Activated CD8-positive, alpha-beta memory T cell treated with anti-CD3 and anti-CD28 coated beads for 36 hours (primary cell): Measurements from ENCODE around the gene MPST. TPM values are rescaled to one million over a fixed set of nuclear protein-coding genes. Genes with fewer than 3 reads are reported as not detected.

Experiments
- CTCF ChIA-PET: fragments of 350-600 bp; sonication (Branson Sonifier 250); formaldehyde crosslinking; loops from one replicate; lab custom pipeline; 2021; ENCODE audit warnings: antibody characterized with exemption; lab: Charles Lee
- POLR2A ChIA-PET: fragments of 350-600 bp; sonication (Branson Sonifier 250); formaldehyde crosslinking; loops from one replicate; lab custom pipeline; 2021; ENCODE audit warnings: antibody characterized with exemption; lab: Charles Lee
- total RNA-seq, 2 experiments: library from RNA; stranded (reverse); gene quantifications; one replicate each; pipeline ENCODE4 v1.2.3, GENCODE V29; 2021

MPST gene
- total RNA-seq, 2 experiments from 2014 or later, result 20.6 to 20.9 TPM

DNA sequence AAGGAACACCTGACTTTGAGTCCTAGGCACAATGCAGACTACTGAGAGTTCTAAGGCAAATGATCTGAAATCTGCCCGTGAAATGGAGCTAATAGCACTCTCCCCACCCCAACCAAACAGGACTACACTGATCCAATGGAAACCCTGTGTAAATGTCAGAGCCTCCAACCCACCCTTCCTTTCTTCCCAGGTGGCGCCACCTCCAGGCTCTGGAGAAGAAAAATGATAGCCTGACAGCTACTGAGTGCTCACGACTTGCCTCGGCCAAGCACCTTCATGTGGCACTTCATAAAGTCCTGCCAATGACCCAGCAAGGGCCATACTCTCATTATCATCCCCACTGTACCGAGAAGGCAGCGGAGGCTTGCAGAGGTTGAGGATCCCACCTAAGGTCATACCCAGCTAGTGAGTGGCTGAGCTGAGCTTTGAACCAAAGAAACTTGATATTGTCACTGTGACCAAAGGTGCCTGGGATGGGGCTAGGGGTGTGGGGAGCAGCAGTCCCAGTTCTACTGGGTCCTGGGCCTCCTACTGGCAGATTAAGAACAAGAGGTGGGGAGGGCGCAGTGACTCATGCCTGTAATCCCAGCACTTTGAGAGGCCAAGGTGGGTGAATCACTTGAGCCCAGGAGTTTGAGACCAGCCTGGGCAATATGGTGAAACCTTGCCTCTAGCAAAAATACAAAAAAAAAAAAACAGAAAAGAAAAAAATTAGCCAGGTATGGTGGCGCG is 20.8 kb upstream of the MPST start:
- ChIA-PET POLR2A (no interaction called here), CTCF (interaction anchor here (1.1 to 1.5 kb wide), 3 partner anchors 11 to 22 kb away, joined by 3 to 4 read pairs (median 3); partner anchors contain the start of genes MPST and TST)

DNA sequence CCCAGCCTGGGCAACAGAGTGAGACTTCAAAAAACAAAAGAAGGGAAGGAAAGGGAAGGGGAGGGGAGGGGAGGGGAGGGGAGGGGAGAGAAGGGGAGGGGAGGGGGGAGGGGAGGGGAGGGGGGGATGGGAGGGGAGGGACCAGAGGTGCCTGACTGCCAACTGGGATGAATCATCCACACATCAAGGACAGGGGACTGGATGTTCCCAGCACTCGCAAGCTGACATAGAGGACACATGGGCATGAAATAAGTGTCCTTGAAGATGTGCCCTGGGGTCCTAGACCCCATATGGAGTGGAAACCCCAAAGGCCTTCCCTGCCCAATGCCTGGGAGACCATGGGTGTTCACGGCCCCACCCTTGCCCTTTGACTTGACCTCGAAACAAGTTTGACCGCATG is 20.1 kb upstream of the MPST start:
- ChIA-PET POLR2A (no interaction called here), CTCF (interaction anchor here (1.1 to 1.3 kb wide), 2 partner anchors 20 to 21 kb away, joined by 3 read pairs; partner anchors contain the start of genes MPST and TST)

GRCh38 chr22:37000676-37001534 is 18.6 kb upstream of the MPST start:
- CTCF ChIA-PET, result no interaction called here
- POLR2A ChIA-PET, result no interaction called here

GRCh38 chr22:37001826-37002225 is 17.7 kb upstream of the MPST start:
- POLR2A ChIA-PET, result no interaction called here

GRCh38 chr22:37002633-37003032 is 16.9 kb upstream of the MPST start:
- POLR2A ChIA-PET, result no interaction called here
- CTCF ChIA-PET, result no interaction called here

More at GRCh38 chr22:37001826-37002225, 17.7 kb upstream of the MPST start:
- CTCF ChIA-PET, result no interaction called here

GRCh38 chr22:37007651-37008050 is 11.9 kb upstream of the MPST start:
- ChIA-PET POLR2A (no interaction called here), CTCF (no interaction called here)

DNA sequence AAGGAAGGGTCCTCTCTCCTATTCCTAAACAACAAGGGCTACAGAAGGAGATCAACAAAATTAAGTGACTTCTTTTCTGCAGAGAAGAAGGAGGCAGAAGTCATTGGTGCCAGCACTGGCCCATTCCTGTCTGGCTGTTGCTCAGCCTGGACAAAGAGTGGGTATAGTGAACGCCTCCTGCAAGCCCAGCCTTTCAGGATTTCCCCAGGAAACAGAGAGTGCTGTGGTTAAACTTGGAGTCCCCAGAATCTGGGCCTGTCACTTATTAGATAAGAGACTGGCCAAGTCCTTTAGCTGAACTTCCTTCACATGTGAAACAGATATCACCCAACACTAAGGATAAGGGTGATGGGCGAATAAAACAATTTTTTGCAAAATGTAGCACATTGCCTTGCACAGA is 11.2 kb upstream of the MPST start:
- POLR2A ChIA-PET, result no interaction called here
- CTCF ChIA-PET, result interaction anchor here (1.1 kb wide), 1 partner anchor 13 kb away, joined by 3 read pairs; no protein-coding TSS in a partner anchor

DNA sequence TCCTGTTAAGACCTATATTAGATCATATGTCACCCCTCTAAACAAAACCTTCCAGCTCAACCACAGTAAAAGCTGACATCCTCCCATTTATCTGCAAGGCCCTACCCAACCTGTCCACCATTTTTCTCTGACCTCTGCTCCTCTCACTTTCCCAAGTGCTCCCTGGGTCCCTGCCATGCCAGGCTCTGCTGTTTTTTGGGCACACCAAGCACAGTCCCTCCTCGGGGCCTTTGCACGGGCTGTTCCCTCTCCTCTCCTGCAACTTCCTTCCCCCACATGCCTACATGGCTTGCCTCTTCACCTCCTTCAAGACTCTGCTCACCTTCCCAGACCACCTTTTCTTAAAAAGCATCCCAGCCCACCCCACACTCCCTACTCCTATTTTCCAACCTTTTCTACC is 10.1 kb upstream of the MPST start:
- CTCF ChIA-PET, result no interaction called here

DNA sequence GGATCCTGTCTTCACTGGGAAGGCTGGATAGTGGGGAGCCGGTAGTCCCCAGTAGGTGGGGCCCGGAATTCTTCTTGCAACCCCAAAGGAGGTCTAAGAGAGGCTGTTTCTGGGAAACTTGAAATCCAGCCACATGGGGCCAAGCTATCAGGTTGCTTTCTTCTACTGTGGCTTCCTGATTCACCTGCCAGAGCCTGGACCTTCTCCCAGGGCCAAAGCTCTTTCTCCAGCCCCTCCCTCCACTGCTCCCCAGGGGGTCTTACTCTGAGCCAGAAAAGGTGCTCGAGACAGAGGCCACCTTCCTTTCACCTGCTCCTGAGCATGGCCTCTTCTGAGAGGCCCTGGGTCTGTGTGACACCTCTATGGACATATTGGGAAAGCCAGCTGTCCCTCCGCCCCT is 9.4 kb upstream of the MPST start:
- ChIA-PET POLR2A (no interaction called here), CTCF (no interaction called here)

More for the DNA sequence above, 10.1 kb upstream of the MPST start:
- POLR2A ChIA-PET, result no interaction called here

DNA sequence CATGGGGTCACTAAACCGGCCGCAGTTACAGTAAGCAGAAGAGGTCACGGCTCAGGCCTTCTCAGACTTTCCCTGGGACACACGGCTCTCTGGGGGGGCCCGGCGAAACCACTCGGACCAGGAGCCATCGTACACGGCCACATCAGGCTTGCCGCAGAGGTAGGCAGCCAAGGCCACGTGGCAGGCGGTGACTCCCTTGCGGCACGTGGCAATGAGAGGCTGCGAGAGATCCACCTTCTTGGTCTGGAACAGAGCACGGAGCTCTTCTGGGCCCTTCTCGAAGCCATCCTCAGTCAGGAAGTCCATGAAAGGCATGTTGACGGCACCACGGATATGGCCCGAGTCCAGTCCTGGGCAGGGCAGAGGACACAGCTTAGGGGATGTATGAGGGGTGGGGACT is 8.6 kb upstream of the MPST start:
- POLR2A ChIA-PET, result no interaction called here
- CTCF ChIA-PET, result interaction anchor here (0.9 kb wide), 1 partner anchor 10 kb away, joined by 3 read pairs; no protein-coding TSS in a partner anchor

DNA sequence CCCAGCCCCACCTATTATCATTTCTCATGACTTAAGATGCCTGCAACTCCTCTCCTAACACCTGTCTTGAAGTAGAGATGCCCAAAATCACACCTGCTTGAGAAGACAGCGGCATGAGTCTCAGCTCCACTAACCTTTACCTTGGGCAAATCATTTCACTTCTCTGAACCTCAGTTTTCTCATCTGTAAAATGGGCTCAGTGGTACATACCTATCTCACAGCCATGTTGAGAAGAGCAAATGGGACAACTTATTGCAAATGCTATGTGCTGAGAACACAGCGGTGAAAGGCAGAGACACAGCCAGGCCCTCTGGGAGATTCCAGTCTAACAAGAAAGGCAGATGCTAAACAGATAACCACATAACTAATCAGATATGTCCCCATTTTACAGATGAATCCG is 8.1 kb upstream of the MPST start:
- ChIA-PET CTCF (interaction anchor here (0.9 to 1.5 kb wide), 2 partner anchors 10 to 32 kb away, joined by 3 to 5 read pairs; no protein-coding TSS in a partner anchor), POLR2A (no interaction called here)

DNA sequence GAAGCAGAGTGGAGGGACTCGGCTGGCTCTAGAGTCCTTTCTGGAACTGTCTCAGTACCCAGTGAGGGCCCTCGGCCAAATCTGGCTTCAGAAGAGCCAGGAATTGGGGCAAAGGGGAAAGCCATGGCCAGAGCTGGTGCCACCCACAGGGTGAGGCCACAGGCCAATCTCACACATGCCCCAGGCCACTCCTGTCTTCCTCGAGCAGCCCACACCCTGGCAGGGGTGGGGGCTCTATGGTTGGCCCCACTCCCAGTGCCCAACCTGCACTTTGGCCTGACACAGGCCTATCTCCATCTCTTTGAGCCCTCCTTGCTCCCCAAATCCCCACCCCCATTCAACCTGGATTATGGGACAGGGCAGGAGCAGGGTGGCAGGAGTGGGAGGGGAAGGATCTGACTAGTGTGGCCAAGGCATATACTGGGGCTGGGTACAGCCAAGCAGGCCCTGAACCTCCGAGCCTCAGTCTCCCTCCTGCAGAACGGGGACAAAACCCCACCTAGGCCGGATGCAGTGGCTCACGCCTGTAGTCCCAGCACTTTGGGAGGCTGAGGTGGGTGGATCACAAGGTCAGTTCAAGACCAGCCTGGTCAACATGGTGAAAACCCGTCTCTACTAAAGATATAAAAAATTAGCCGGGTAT is 7.2 kb upstream of the MPST start:
- POLR2A ChIA-PET, result no interaction called here
- CTCF ChIA-PET, result interaction anchor here (1.5 kb wide), 1 partner anchor 31 kb away, joined by 5 read pairs; no protein-coding TSS in a partner anchor

DNA sequence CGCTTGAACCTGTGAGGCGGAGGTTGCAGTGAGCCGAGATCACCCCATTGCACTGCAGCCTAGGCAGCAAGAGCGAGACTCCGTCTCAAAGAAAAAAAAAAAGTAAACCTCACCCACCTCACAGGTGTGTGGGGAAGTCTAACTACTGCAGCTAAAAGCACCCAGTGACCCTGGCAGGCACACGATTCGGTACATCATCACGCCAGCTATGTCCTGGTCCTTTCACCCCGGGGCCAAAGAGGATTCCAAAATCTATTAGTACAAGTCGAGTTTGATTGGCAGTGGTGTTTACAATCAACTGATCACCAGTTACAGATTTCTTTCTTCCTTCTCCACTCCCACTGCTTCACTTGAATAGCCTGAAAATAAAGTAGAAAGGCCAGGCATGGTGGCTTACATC is 6.6 kb upstream of the MPST start:
- ChIA-PET CTCF (interaction anchor here (1.2 to 1.5 kb wide), 2 partner anchors 9 to 31 kb away, joined by 3 to 5 read pairs; no protein-coding TSS in a partner anchor), POLR2A (no interaction called here)

GRCh38 chr22:37014415-37014806 is 5.1 kb upstream of the MPST start:
- ChIA-PET POLR2A (no interaction called here), CTCF (interaction anchor here (1.0 to 2.1 kb wide), 2 partner anchors 29 to 257 kb away, joined by 3 to 4 read pairs; no protein-coding TSS in a partner anchor)

DNA sequence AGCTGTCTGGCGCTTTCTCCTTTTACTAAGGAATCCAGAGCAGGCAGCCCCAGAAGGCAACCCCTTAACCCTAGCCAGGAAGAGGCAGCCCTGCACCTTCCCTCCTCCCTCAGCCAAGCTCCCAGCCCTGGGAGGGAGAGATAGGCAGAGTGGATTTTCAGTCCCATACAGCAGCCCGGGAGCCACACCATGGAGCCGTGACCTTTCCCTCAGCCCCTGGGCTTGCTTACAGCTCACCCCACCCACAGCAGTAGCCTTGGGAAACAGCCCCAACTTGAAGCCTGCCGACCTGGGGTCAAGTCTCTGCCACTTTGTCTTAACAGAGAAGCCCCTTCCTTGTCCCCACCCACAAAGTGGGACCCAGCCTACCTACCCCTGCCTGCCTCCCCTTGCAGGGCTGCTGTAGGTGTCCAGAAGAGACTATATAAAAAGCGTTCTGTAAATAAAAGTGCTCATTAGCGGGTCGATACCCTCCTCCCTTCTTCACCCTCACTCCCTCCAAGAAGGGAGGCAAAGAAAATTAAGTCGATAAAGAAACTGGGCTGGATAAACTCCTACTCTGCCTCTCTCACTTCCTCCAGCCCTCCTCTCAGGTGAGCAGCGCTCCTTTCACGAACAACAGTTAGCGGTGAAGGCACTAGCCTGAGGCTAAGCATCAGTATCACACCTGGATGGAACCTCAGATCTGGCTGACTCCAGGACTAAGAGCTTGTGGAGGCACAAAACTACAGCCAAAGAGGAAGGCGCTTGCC is 4.5 kb upstream of the MPST start:
- ChIA-PET CTCF (interaction anchor here (2.1 kb wide), 1 partner anchor 258 kb away, joined by 4 read pairs; no protein-coding TSS in a partner anchor), POLR2A (no interaction called here)

DNA sequence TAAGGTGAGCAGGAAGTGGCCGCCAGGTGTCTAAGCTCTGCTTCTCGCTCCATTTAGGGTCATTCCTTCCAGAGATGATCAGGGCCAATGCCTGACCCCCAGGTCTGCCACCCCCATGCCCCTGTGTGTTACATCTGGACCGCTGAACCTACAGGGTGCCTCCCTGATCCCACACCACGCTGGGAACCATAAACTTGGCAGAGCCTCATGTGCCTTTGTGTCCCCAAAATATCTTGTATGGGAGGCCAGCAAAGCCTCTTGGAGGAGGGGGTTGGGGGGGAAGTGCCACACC is 4.0 kb upstream of the MPST start:
- ChIA-PET POLR2A (no interaction called here), CTCF (interaction anchor here (2.1 kb wide), 1 partner anchor 258 kb away, joined by 4 read pairs; no protein-coding TSS in a partner anchor)

GRCh38 chr22:37016134-37016910 is 3.2 kb upstream of the MPST start:
- POLR2A ChIA-PET, result no interaction called here
- CTCF ChIA-PET, result interaction anchor here (0.6 to 1.3 kb wide), 2 partner anchors 9 to 463 kb away, joined by 3 to 4 read pairs; no protein-coding TSS in a partner anchor

DNA sequence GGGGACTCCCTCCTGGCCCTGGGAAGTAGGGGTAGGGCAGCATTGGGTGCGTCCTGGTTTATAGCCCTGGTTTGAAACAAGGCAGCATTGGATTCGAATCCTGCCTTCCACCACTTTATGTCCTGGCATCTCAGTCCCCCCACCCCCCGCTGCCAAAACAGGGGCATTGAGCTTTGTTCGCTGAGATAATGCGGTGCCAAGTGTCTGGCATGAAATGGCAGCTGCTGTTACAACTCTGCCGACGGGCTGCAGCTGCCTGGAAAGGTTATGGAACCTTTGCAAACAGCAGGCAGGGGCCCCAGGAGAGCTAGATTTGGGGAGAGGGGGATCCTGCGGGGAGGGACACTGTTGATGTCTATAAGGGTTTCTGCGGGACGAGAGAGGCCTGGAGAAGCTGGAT is 2.2 kb upstream of the MPST start:
- ChIA-PET CTCF (interaction anchor here (0.9 to 1.3 kb wide), 2 partner anchors 8 to 29 kb away, joined by 3 read pairs; no protein-coding TSS in a partner anchor), POLR2A (interaction anchor here (0.6 kb wide), 1 partner anchor 485 kb away, joined by 3 read pairs; no protein-coding TSS in a partner anchor)
